NCI-H2081 treated with DMSO at 0.1 percent for 48 hours (cell line): ENCODE data around the gene EBP.
"Not testable (repeated sequence)": the region's sequence is repeated elsewhere in the genome, so short reads cannot be mapped to it uniquely, and the experiment has no call there.

Experiments
- DNase-seq: peaks from one replicate; lab custom pipeline; 2025; lab: John Stamatoyannopoulos, UW

EBP gene

DNA sequence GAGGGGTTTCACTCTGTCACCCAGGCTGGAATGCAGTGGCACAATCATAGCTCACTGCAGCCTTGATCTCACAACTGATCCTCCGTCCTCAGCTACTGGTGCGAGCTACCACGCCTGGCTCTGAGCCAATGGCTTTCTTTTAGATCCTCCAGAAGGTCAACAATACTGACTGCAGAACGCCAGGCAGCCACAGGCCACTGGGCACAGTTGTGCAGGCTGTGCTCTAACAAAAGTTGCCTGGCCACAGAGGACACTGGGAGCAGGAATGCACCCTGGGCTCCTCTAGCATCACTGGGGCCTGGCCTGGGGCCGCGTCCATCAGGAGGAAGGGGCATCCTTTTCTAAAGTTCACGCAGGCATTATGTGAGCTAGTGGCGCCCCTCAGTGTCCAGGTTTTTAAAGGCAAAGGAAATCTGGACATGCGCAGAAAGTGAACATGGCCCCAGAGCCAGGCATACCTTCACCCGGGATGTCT lies 27.7 kb upstream of the EBP start:
- no peak for DNase-seq

DNA sequence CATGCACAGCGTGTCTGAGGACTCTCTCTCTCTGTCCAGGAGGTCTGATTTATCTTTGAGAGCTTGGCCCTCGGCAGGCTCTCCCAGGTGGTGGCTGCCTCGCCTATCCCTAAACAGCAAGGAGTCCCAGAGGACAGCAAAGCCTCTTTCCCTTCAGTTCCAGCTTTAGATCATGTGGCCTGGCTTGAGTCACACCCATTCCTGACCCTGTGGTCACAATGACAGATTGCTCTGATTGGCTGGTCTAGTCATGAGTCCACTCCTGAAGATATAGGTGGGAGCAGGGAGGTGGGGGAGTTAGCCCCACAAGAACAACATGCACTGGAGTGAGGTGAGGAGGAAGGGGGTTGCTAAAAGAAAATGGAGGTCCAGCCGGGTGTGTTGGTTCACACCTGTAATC lies 24.9 kb upstream of the EBP start:
- no peak for DNase-seq

DNA sequence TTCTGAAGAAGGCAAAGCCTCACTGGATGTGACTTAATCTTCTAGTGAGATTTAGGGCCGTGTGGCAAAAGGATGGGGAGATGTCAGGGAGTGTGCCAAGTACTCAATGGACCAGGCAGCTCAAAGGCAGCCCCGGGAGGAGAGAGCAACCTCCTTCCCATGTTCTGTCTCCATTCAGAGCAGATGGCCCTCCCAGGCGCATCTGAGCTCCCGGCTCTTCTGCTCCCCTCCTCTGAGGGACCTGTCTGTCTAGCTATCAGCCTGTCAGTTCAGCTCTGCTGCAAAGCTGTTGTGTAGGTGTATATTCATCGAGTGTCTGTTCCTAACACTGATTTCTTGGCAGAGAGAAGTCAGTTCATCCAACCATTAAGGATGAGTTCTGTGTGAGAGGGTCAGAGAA lies 23.7 kb upstream of the EBP start:
- DNase-seq = no peak

DNA sequence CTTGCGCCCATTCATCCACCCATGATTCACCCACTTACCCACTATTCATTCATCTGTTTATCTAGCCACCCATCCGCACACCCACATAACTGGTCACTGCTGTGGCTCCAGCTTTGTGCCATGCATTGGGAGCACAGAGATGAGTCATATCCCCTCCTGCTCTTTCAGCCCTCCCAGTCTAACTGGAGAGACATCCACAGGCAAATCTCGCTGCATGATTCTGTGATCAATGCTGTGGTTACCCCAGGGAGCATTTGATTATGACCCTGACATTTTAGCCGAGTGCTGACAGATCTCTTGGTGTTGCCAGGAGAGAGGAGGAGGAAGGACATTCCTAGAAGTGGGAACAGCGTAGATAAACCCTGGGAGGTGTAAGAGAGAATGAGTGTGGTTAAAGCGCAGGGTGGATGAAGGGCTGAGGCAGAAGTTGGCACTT lies 23.2 kb upstream of the EBP start:
- no peak for DNase-seq

DNA sequence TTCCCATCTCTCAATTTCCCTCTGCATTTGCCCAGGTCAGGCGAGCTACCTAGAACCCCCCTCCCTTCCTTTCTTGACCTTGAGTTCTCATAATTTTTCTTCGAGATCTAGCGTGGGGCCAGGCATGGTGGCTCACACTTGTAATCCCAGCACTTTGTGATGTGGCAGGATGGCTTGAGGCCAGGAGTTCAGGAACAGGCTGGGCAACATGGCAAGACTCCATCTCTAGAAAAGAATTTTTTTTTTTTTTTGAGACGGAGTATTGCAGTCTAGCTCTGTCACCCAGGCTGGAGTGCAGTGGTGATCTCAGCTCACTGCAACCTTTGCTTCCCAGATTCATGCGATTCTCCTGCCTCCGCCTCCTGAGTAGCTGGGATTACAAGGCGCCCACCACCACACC lies 17.3 kb upstream of the EBP start:
- no peak for DNase-seq

DNA sequence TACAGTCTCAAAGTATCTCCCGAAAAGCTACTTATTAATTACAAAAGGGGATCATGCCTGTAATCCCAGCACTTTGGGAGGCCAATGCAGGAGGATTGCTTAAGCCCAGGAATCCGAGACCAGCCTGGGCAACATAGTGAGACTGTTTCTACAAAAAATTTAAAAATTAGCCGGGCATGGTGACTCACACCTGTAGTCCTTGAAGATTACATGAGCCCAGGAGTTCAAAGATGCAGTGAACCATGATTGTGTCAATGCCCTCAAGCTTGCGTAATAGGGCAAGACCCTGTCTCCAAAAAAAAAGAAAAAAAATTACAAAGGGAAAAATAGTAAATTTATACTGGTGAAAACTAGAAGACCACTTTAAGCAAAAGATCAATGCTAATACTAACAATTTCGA lies 16.1 kb upstream of the EBP start:
- DNase-seq = no peak

DNA sequence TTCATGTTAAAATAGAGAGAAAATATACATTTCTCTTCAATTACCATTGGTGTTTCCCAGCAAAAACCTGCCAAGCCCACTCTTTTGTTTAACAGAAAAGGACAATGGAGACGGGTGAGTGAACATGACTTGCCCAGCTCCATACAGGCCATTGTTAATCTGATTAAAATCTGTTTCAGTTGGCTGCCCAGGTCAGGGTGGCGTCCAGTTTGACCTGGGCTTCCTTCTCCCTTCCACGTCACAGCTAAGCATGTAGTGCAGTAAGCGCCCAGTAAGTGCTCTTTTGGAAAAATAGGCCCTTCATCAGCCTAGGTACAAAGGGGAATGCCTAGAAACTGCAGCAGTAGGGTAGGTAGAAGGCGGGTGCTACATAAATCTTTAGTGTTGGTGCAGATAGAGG lies 14.4 kb upstream of the EBP start:
- no peak for DNase-seq

DNA sequence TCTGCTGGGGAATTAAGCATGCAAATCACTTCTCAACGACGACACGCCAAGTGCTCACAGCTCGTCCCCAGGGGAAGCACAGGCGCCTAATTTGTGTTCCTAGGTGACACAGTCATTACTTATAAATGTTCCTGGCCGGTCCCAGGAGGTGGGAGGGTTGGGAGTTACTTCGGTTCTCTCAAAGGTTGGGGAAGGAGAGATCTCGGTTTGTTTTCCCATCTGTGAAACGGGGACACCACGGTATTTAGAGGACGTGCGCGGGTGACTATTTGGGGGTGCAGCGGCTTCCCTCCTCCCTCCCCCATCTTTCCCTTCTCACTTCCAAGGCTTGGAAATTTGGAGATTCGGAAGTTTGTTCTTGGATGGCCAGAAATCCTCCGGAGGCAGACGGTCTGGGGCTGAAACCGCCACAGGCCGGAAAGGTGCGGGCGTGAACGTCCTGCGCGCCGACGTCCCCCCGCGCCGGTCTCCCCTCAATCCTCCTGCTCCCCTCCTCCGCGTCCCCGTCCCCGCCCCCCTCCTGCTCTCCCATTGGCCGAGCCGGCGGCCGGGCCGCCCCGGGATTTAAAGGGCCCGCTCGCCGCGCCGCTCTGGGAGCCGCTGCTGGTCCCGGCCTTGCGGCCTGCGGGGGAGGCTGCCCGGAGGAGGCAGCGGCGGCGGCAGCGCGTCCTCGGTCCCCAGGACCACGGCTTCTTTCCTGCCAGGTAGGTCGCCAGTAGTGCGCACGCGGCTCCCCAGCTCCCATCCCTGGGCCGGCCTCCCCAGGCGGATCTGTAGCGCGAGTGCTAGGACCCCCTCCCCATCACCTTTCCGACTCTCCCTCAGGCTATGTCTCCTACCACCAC lies 13.0 kb upstream of the EBP start, which contains the start of gene PORCN:
PORCN (plus strand) TSS at position 593 of the 845 bp plus-strand sequence. CDS start 829 bp downstream, outside the sequence.
- DNase-seq = no peak

DNA sequence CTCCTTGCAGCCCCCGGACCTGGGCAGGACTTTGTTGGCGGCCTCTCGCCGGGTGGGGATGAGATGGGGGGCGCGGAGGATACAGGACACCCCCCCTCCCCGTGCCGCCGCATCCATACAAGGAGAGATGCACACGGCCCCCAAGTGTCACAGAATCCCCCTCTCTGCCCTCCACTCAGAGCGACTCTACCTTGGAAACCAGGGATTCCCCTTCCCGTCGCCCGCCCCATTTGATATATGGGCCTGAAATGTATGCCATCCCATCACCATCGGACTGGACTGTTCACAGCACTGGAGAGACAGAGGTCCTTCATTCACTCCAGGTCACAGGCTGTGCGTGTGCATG lies 12.4 kb upstream of the EBP start:
- no peak for DNase-seq

DNA sequence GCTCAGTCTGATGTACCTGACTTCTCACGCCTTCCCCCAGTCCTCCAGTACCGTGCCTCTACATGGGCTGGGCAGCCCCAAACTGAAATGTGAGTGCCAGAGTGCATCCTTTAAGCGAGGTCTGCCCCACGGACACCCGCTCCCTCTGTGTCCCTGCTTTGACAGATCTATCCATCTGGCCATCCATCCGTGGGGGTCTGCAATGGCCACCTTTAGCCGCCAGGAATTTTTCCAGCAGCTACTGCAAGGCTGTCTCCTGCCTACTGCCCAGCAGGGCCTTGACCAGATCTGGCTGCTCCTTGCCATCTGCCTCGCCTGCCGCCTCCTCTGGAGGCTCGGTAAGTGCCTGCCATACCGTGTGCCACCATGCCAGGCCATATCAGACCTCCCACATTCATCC lies 12.0 kb upstream of the EBP start:
- no peak for DNase-seq

DNA sequence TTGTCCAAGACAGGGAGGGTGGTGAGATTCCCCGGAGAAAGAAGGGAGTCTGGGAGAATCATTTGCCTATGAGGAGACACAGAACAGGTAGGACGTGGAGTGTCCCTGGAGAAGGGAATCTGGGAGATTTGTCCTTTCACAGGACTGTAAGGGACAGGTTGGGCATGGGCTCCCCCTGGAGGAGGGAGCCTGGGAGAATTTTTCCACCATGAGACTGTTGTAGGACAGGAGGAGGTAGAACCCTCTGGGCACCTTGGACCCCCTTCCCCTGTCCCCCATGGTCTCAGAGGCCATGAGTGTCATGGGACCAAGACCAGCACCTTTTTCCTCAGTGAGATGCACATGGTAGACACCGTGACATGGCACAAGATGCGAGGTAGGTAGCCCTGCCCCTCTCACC lies 10.0 kb upstream of the EBP start:
- no peak for DNase-seq

DNA sequence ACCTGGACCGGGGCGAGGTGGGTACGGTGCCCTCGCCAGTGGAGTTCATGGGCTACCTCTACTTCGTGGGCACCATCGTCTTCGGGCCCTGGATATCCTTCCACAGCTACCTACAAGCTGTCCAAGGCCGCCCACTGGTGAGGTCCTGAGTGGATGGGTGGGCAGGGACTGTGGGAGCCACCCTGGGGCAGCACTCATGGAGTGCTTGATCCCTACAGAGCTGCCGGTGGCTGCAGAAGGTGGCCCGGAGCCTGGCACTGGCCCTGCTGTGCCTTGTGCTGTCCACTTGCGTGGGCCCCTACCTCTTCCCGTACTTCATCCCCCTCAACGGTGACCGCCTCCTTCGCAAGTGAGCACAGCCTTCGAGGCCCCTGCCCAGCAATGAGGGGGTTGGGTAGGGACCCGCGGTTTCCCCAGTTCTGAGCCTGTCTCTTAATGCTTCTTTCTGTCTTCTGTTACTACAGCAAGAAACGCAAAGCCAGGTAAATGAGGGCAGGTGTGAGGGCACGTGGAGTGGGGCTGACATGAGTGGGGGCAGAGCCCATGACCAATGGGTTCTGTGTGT lies 9.2 kb upstream of the EBP start:
- DNase-seq = no peak

DNA sequence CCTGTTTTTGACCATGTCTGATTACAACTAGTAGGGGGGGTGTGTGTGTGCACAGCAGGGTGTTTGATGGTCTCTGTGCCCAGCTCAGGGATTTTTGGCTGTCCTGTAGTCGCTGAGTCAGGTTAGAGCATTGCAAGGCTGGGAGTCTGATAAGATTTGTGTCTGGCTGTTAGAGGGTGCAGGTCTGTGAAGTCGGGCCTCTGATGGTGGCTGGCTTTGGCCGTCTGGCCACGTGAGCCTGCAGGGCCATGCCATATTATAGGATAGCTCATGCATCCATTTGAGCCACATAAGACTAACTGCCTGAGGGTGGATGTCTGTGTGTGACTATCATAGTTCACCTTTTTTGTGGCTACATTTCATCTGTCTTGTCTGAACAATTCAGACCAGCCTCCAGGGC lies 7.9 kb upstream of the EBP start:
- no peak for DNase-seq

DNA sequence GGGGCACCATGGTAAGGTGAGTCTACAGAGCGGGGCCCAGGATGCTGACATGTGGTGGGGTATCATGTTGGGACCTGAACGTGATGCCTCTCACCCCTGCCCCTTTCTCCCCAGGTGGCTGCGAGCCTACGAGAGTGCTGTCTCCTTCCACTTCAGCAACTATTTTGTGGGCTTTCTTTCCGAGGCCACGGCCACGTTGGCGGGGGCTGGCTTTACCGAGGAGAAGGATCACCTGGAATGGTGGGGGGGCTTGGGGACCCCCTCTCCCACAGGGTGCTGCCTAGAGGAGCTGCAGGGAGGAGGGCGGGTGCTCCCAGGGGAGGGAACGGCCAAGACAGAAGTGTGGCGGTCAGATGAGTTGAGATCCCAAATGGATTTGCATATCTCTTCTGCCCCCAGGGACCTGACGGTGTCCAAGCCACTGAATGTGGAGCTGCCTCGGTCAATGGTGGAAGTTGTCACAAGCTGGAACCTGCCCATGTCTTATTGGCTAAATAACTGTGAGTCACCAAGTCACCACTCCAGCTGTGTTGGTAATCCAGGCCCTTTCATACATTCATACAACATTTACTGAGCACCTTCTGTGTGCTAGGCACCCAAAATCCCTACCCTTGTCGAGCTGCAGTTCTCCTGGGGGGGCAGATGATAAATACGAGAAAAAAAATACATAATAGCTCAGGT lies 7.3 kb upstream of the EBP start:
- no peak for DNase-seq

DNA sequence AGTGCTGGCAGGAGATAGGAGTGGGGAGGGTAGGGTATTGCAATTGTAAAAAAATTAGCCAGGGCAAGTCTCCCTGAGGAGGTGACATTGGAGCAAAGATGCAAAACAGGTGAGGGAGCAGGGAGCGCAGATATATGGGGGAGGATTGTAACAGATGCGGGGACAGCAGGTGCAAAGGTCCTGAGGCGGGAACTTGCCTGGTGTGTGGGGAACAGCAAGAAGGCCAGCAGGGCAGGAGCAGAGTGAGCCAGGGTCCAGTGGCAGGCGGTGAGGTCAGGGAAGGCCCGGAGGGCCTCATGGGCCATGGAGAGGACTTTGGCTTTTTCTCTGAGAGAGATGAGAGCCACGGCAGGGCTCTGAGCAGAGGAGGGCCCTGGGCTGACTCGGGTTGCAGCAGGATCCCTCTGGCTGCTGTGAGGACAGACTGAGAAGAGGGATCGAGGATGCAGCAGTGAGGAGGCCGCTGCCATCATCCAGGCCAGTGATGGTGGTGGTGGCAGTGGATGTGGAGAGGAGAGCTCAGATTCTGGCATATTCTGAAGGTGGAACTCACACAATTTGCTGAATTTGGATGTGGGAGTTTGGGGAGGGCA lies 6.6 kb upstream of the EBP start:
- no peak for DNase-seq

DNA sequence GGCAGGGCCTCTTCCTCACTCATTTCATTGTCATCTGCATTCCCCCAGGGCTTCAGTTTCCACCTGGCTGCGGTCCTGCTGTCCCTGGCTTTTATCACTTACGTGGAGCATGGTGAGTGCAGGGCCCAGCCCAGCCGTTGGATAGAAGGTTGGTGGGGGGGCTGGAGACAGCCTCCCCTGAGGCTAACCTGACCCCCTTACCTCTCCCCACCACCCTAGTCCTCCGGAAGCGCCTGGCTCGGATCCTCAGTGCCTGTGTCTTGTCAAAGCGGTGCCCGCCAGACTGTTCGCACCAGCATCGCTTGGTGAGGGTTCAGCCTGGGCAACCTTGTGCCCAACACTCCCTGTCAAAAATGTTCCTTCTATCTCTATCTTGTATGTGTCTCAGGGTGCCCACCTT lies 5.8 kb upstream of the EBP start:
- DNase-seq = no peak

DNA sequence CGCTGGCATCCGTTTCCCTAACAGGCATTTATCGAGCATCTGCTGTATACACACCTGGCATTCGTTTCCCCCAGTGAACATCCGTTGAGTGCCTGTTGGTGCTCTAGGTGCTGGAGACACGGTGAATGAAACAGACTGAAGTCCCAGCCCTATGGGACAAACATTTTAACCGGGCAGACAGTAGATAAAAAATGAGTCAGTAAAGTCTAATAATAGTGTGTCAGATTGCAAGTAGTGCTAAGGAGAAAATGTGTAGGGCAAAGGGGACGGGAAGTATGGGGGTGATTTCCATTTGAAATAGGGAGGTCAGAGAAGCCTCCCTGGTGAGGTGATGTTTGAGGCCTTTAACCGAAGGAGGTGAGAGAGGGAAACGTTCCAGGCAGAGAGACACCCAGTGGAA lies 5.3 kb upstream of the EBP start:
- no peak for DNase-seq

DNA sequence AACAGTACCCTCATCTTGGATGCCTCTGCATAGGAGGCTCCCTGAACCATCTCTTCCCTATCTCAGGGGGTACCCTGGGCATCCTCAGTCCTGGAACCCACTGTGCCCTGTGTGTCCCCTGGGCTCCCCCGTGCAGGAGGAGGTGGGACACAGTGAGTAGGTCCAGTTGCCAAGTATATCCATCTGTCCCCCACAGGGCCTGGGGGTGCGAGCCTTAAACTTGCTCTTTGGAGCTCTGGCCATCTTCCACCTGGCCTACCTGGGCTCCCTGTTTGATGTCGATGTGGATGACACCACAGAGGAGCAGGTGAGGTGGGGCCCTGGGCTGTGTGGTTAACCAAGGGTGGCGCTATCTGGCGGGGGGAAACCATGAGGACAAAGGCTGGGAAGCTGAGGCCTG lies 4.6 kb upstream of the EBP start:
- no peak for DNase-seq

DNA sequence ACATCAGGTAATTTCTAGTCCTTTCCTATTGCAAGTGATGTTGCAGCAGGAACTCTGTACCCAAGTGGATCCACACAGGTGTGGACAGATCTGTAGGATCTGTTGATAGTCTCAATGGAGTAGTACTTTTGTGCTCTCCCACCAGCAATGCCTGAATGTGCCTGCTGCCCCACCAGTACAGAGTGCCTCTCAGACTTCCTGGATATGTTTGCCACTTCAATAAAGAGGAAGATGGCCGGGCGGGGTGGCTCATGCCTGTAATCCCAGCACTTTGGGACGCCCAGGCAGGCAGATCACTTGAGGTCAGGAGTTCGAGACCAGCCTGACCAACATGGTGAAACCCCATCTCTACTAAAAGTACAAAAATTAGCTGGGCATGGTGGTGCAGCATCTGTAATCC lies 2.1 kb upstream of the EBP start:
- not testable (repeated sequence) for DNase-seq

DNA sequence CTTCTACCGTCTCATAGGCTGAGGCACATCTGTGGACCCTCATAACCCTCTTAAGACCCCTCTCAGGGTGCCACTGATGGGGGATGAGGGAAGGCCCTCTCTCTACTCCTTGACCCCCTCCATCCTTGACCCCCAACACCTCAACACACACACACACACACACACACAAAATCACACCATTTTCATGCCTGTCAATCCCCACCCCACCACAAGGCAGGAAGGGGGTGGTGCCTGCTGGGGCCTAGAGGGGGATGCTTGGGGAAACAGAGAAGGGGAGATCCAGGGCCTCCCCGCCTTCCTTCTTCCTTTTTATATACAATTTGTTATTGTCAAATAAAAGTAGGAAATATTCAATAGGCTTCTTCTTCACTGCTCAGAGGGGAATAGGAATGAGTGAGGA lies 1.2 kb upstream of the EBP start:
- no peak for DNase-seq

DNA sequence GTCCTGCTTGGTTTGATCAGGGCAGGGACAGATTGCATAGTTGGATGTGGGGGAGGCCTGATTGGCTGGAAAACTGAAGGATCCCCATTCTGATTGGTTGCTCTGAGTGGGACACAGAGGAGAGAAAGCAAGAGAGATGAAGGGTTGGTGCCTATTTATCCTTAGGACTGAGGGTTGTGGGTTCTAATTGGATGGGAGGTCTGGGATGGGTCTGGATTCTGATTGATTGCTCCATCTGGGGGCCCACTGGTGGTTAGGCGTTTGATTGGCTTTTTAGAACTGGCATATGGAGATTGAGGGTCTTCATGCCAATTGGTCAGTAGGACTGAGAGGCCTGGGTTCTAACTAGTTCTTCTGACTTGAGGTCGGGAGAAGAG lies 644 bp upstream of the EBP start:
- no peak for DNase-seq

DNA sequence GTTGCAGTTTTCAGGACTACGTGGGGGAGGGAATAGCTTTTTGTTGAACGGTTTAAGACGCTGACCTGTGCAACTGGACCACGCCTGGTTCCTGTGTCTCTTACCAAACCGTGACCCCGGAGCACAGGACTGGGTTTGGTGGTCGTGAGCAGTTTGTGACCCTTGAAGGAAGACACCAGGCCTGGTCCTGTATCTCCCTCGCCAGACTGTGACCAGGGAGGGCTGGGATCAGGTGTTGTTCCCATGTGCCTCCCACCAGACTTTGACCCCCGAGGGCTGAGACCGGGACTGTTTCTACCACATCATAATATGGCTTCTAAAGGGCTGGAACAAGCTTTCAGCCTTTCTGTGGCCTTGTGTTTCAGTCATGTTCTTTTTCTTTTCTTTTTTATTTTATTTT lies 683 bp downstream of the EBP start:
- DNase-seq = no peak

DNA sequence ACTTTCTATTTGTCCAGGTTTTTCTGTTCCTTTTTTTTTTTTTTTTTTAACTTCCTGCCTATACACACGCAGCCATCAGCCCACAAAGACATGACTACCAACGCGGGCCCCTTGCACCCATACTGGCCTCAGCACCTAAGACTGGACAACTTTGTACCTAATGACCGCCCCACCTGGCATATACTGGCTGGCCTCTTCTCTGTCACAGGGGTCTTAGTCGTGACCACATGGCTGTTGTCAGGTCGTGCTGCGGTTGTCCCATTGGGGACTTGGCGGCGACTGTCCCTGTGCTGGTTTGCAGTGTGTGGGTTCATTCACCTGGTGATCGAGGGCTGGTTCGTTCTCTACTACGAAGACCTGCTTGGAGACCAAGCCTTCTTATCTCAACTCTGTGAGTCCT lies 2.1 kb downstream of the EBP start:
- no peak for DNase-seq
